ENCODE results near the gene TWIST2. TPM values are rescaled to one million over a fixed set of nuclear protein-coding genes. Genes with fewer than 3 reads are reported as not detected.

Gene TWIST2
- total RNA-seq, 1 experiment from 2014 or later, result not detected

- H3K4me3 ChIP-seq, result no peak overlapping the region
- no peak for DNase-seq
- peaks cover 9% of the 10 kb centered on the region; the same call in 1 of the 2 replicates for H3K27me3 ChIP-seq
- no peak overlapping the region for H3K27ac ChIP-seq
- no peaks in the 10 kb centered on the region for H3K9me3 ChIP-seq (replicated peaks)
- H3K4me1 ChIP-seq, result no peaks in the 10 kb centered on the region
- no peaks in the 10 kb centered on the region for H3K36me3 ChIP-seq
These were observed 101.9 kb downstream of the TWIST2 start for GRCh38 chr2:238949710-238950345.

DNA sequence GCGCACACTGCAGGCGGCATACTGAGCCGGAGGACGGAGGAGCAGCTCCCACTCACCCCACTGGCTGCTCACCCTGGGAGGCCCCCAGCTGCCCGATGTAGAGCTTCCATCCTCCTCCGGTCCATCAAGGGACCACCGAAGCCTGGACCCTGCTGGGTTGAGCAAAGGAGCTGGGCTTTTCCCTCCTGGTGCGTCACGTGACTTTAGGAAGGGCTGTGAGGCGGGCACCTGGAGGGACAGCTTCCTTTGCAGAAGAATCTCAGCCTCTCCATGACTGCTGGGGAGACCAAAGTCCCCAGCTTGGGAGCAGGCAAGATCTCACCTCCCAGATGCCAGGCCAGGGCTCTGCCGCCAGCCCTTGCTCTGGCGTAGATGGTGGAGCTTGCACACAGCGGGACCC is 102.7 kb downstream of the TWIST2 start:
- DNase-seq, result no peak
- peaks cover 9% of the 10 kb centered on the region; the same call in 1 of the 2 replicates for H3K27me3 ChIP-seq
- H3K27ac ChIP-seq, result no peak overlapping the region
- no peaks in the 10 kb centered on the region for H3K4me1 ChIP-seq
- no peaks in the 10 kb centered on the region for H3K9me3 ChIP-seq (replicated peaks)
- H3K4me3 ChIP-seq, result no peak overlapping the region
- H3K36me3 ChIP-seq, result no peaks in the 10 kb centered on the region

DNA sequence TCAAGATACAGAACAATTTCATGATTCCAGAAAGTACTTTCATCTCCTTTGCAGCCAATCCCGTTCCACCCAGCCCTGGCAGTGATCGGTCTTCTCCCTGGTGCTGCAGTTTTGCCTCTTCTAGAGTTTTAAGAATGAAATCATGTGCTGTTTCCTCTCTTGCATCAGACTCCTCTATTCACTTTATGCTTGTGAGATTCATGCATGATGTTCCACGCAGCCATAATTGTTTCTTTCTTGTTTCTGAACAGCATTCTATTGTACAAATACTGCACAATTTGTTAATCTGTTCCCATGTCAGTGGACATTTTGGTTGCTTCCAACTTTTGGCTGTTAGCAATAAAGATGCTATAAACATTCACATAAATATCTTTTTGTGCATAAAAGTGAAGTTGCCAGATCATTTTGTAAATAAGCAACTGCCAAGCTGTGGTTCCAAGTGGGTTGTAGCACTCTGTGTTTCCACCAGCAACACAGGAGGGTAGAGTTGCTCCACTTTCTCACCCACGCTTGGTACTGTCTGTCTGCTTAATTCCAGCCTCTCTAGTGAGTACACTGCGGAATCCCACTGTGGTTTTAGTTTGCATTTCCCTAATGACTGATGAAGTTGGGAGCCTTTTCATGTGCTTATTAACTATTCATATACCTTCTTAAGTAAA is 104.5 kb downstream of the TWIST2 start:
- H3K27ac ChIP-seq, result no peak overlapping the region
- no peaks in the 10 kb centered on the region for H3K36me3 ChIP-seq
- no peaks in the 10 kb centered on the region for H3K4me1 ChIP-seq
- no peaks in the 10 kb centered on the region for H3K9me3 ChIP-seq (replicated peaks)
- no peak overlapping the region for H3K4me3 ChIP-seq
- no peak for DNase-seq
- H3K27me3 ChIP-seq, result peaks cover 9% of the 10 kb centered on the region; the same call in 1 of the 2 replicates

GRCh38 chr2:238954841-238955591 is 107.1 kb downstream of the TWIST2 start:
- no peak for DNase-seq

GRCh38 chr2:238955648-238956531 is 108.0 kb downstream of the TWIST2 start:
- H3K9me3 ChIP-seq (replicated peaks), result no peaks in the 10 kb centered on the region
- no peak for DNase-seq
- H3K36me3 ChIP-seq, result no peaks in the 10 kb centered on the region

More at GRCh38 chr2:238954841-238955591, 107.1 kb downstream of the TWIST2 start:
- Histone ChIP-seq H3K27ac (no peak overlapping the region), H3K4me1 (no peaks in the 10 kb centered on the region), H3K36me3 (no peaks in the 10 kb centered on the region), H3K4me3 (no peak overlapping the region), H3K9me3 (replicated peaks) (no peaks in the 10 kb centered on the region), H3K27me3 (peaks cover 9% of the 10 kb centered on the region; the same call in 1 of the 2 replicates)

DNA sequence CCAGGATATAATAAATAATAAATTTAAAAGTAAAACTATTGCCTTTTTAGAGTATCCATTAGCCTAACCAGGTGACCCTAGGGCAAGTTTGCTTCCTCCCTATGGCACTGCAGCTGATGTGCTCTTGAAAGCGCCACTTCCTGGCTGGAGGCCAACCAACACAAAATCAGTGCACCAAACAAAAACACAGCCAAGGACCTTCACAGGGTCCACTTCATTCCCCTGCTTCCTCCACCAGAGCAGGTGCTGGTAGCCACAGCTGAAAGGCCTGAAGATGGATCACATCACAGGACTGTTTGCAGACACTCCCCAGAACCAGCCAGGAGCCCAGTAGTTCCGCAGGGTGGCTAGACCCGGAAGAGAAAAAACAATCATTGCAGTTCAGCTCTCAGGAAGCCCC is 108.8 kb downstream of the TWIST2 start:
- H3K36me3 ChIP-seq, result no peaks in the 10 kb centered on the region
- H3K4me1 ChIP-seq, result no peaks in the 10 kb centered on the region
- H3K27me3 ChIP-seq, result peaks cover 9% of the 10 kb centered on the region; the same call in 1 of the 2 replicates
- peak in 1 of 2 experiments; percentile 35 for DNase-seq
- no peaks in the 10 kb centered on the region for H3K9me3 ChIP-seq (replicated peaks)
- no peak overlapping the region for H3K27ac ChIP-seq
- H3K4me3 ChIP-seq, result no peak overlapping the region

More at GRCh38 chr2:238955648-238956531, 108.0 kb downstream of the TWIST2 start:
- Histone ChIP-seq H3K27me3 (peaks cover 9% of the 10 kb centered on the region; the same call in 1 of the 2 replicates), H3K4me3 (no peak overlapping the region), H3K4me1 (no peaks in the 10 kb centered on the region), H3K27ac (no peak overlapping the region)
